B cell (primary cell): Measurements from ENCODE around the gene ZMAT5. TPM values are rescaled to one million over a fixed set of nuclear protein-coding genes. Genes with fewer than 3 reads are reported as not detected.

ENCODE experiments used
- ATAC-seq: fragments of 200-7000 bp; cut with Tn5 transposase; one replicate; pipeline ENCODE4 v1.10.0; 2021; ENCODE audit warnings: low read depth, mild to moderate bottlenecking, moderate number of reproducible peaks, moderate library complexity
- CTCF ChIA-PET: fragments of 350-600 bp; sonication (Branson Sonifier 250); formaldehyde crosslinking; loops from one replicate; lab custom pipeline; 2021; ENCODE audit warnings: antibody characterized with exemption, inconsistent platforms; lab: Charles Lee
- POLR2A ChIA-PET: fragments of 350-600 bp; sonication (Branson Sonifier 250); formaldehyde crosslinking; loops from one replicate; lab custom pipeline; 2021; ENCODE audit warnings: antibody characterized with exemption; lab: Charles Lee
- DNase-seq: peaks from one replicate; pipeline ENCODE4 v3.0.0; 2013
- H2AFZ ChIP-seq: 2 replicates; pipeline ENCODE4 v1.6.1; 2012; ENCODE audit warnings: mild to moderate bottlenecking, low read depth, low read length; ENCODE audit not compliant: insufficient read depth, poor library complexity, severe bottlenecking
- H3K27ac ChIP-seq, 2 donors: 1 replicate in 1 of 2; 2 replicates in 1 of 2; pipeline ENCODE4 v1.5.1; 2012 to 2013; ENCODE audit warnings: low read length in 2 of 2, mild to moderate bottlenecking in 2 of 2, moderate library complexity in 1 of 2
- H3K27me3 ChIP-seq, 4 experiments: fragments of 200-600 bp in 1 of 4; sonication (generic) in 1 of 4; replicated peaks in 1 of 4; 1 replicate in 2 of 4; 2 replicates in 2 of 4; pipeline versions ENCODE4 v1.6.1 to v1.7.0; 2013 to 2016; ENCODE audit warnings: low read length in 3 of 4, mild to moderate bottlenecking in 2 of 4, mixed read lengths in 1 of 4, moderate library complexity in 1 of 4; ENCODE audit not compliant: insufficient read depth in 4 of 4, control insufficient read depth in 3 of 4; ENCODE audit errors: control extremely low read depth in 1 of 4
- H3K36me3 ChIP-seq, 2 experiments: replicated peaks in 1 of 2; 1 replicate in 1 of 2; 2 replicates in 1 of 2; pipeline versions ENCODE4 v1.6.1 to v1.7.1; 2013; ENCODE audit warnings: low read length in 1 of 2; ENCODE audit not compliant: insufficient read depth in 2 of 2, control insufficient read depth in 1 of 2; ENCODE audit errors: control extremely low read depth in 1 of 2, extremely low read depth in 1 of 2
- H3K4me1 ChIP-seq, 2 donors: fragments of 200-600 bp in 1 of 2; sonication (generic) in 1 of 2; 1 replicate in 1 of 2; 2 replicates in 1 of 2; pipeline versions ENCODE4 v1.5.1 to v1.6.1; 2013 to 2017; ENCODE audit warnings: low read length in 2 of 2; ENCODE audit not compliant: control insufficient read depth in 2 of 2, insufficient read depth in 2 of 2
- H3K4me2 ChIP-seq: replicated peaks from 2 replicates; pipeline ENCODE3; 2012; ENCODE audit warnings: mild to moderate bottlenecking, low read depth, low read length; ENCODE audit not compliant: poor library complexity, severe bottlenecking
- H3K4me3 ChIP-seq, 5 experiments: fragments of 200-600 bp in 1 of 5; sonication (generic) in 1 of 5; 1 replicate in 3 of 5; 2 replicates in 2 of 5; pipeline versions ENCODE4 v1.5.1 to v1.7.0; 2011 to 2016; ENCODE audit warnings: low read length in 4 of 5, mild to moderate bottlenecking in 4 of 5, low read depth in 2 of 5, control low read depth in 1 of 5, moderate library complexity in 1 of 5; ENCODE audit not compliant: insufficient read depth in 1 of 5; ENCODE audit errors: control extremely low read depth in 1 of 5, extremely low read depth in 1 of 5
- H3K79me2 ChIP-seq: fragments of 200-600 bp; sonication (generic); one replicate; pipeline ENCODE4 v1.6.0; 2016; ENCODE audit warnings: low read length; ENCODE audit not compliant: control insufficient read depth, insufficient read depth
- H3K9ac ChIP-seq: fragments of 200-600 bp; sonication (generic); 2 replicates; pipeline ENCODE4 v1.6.1; 2017; ENCODE audit warnings: mild to moderate bottlenecking, low read length, moderate library complexity
- H3K9me3 ChIP-seq, 3 donors: one replicate each; pipeline versions ENCODE4 v1.6.1 to v1.7.1; 2013; ENCODE audit warnings: low read length in 2 of 3; ENCODE audit not compliant: control insufficient read depth in 2 of 3, insufficient read depth in 1 of 3; ENCODE audit errors: control extremely low read depth in 1 of 3
- H4K20me1 ChIP-seq: 2 replicates; pipeline ENCODE4 v1.6.0; 2012; ENCODE audit warnings: mild to moderate bottlenecking, low read length; ENCODE audit not compliant: insufficient read depth, control insufficient read depth, poor library complexity, severe bottlenecking
- H3K27ac Mint-ChIP-seq: one replicate; pipeline ENCODE4 v1.8.0; 2021; ENCODE audit warnings: mixed read lengths
- H3K27me3 Mint-ChIP-seq: one replicate; pipeline ENCODE4 v1.8.0; 2021; ENCODE audit warnings: mixed read lengths
- H3K4me1 Mint-ChIP-seq: one replicate; pipeline ENCODE4 v1.8.0; 2021; ENCODE audit warnings: mixed read lengths
- H3K4me3 Mint-ChIP-seq: one replicate; pipeline ENCODE4 v1.8.0; 2021; ENCODE audit warnings: mixed read lengths
- H3K9me3 Mint-ChIP-seq: one replicate; pipeline ENCODE4 v1.8.0; 2022; ENCODE audit warnings: mixed read lengths; ENCODE audit not compliant: insufficient read depth
- EZH2 ChIP-seq: IDR thresholded peaks from 2 replicates; pipeline ENCODE4 v1.6.1; 2012; ENCODE audit warnings: borderline replicate concordance, low read depth, mild to moderate bottlenecking, moderate library complexity, low read length; ENCODE audit not compliant: insufficient read depth, poor library complexity, severe bottlenecking
- WGBS: methylation state at CpG from one replicate; pipeline ENCODE4 v1.1.5; 2013; ENCODE audit warnings: missing lambda C conversion rate; ENCODE audit not compliant: insufficient coverage; 5-methylcytosine and 5-hydroxymethylcytosine counted together
- intact Hi-C: fragments of 100-400 bp; cut with micrococcal nuclease; formaldehyde crosslinking; loops from one replicate; pipeline ENCODE4 v1.10.0; 2022
- polyA plus RNA-seq: library from polyadenylated mRNA; depleted of rRNA; stranded (reverse); fragments of >200 nt; gene quantifications from 2 replicates; pipeline ENCODE4 v1.2.3, GENCODE V29; 2012
- total RNA-seq, 2 donors: library from RNA; stranded (reverse); fragments of 120-200 nt in 1 of 2; gene quantifications; 1 replicate in 1 of 2; 2 replicates in 1 of 2; pipeline versions ENCODE4 v1.2.3 to v1.2.4, GENCODE V29; 2013 to 2022
- TF ChIP-seq, protein P1 (sequence below): fragments of 200-600 bp; IDR thresholded peaks from one replicate; pipeline ENCODE4 v1.8.0; 2022; ENCODE audit warnings: antibody characterized with exemption, mild to moderate bottlenecking

The ZMAT5 gene
- total and polyA plus RNA-seq, 2 donors (not counting 1 experiment from before 2014, with no cell fraction given) = 17.8 to 26.3 TPM

DNA sequence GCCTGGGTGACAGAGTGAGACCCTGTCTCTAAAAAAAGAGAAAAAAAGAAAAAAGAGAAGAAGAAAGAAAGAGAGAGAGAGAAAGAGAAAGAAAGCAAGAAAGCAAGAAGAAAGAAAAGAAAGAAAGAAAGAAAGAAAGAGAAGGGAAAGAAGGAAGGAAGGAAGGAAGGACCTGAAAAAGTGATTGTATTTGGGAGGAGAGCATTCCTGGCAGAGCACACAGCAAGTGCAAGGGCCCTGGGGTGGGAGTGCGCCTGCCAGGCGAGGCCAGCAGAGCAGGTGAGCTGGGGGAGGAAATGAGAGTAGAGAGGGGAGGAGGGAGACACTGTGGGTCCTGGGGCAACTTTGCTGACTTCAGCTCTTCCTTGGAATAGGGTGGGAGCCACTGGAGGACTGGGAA, 54.7 kb downstream of the ZMAT5 start:
- ChIA-PET CTCF (no interaction called here), POLR2A (no interaction called here)
- TF ChIP-seq, protein P1, sequence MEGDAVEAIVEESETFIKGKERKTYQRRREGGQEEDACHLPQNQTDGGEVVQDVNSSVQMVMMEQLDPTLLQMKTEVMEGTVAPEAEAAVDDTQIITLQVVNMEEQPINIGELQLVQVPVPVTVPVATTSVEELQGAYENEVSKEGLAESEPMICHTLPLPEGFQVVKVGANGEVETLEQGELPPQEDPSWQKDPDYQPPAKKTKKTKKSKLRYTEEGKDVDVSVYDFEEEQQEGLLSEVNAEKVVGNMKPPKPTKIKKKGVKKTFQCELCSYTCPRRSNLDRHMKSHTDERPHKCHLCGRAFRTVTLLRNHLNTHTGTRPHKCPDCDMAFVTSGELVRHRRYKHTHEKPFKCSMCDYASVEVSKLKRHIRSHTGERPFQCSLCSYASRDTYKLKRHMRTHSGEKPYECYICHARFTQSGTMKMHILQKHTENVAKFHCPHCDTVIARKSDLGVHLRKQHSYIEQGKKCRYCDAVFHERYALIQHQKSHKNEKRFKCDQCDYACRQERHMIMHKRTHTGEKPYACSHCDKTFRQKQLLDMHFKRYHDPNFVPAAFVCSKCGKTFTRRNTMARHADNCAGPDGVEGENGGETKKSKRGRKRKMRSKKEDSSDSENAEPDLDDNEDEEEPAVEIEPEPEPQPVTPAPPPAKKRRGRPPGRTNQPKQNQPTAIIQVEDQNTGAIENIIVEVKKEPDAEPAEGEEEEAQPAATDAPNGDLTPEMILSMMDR = no peak
- TF ChIP-seq EZH2 = no peak
- no peaks in the 10 kb centered on the region for H3K9me3 Mint-ChIP-seq
- H2AFZ ChIP-seq = no peak overlapping the region
- ATAC-seq (no peak), DNase-seq (no peak)
- no peak overlapping the region for H3K27ac Mint-ChIP-seq
- H3K4me2 ChIP-seq = no peak overlapping the region
- peaks cover 24% of the 10 kb centered on the region for H3K27me3 Mint-ChIP-seq
- no peaks in the 10 kb centered on the region for H3K4me1 Mint-ChIP-seq
- intact Hi-C loops = no loop called here
- peaks cover 0 to 21% (median 0%) of the 10 kb centered on the region in 4 experiments for H3K27me3 ChIP-seq
- 86% methylated on average over 2 of the region's 2 CpGs for WGBS
- H3K4me3 Mint-ChIP-seq = no peak overlapping the region
- no peaks in the 10 kb centered on the region for H3K9me3 ChIP-seq
- no peak overlapping the region for H3K4me3 ChIP-seq
- no peak overlapping the region for H3K9ac ChIP-seq
- H3K27ac ChIP-seq = no peak overlapping the region
- no peaks in the 10 kb centered on the region for H3K4me1 ChIP-seq
- no peaks in the 10 kb centered on the region for H4K20me1 ChIP-seq
- H3K36me3 ChIP-seq = no peaks in the 10 kb centered on the region
- no peaks in the 10 kb centered on the region for H3K79me2 ChIP-seq

DNA sequence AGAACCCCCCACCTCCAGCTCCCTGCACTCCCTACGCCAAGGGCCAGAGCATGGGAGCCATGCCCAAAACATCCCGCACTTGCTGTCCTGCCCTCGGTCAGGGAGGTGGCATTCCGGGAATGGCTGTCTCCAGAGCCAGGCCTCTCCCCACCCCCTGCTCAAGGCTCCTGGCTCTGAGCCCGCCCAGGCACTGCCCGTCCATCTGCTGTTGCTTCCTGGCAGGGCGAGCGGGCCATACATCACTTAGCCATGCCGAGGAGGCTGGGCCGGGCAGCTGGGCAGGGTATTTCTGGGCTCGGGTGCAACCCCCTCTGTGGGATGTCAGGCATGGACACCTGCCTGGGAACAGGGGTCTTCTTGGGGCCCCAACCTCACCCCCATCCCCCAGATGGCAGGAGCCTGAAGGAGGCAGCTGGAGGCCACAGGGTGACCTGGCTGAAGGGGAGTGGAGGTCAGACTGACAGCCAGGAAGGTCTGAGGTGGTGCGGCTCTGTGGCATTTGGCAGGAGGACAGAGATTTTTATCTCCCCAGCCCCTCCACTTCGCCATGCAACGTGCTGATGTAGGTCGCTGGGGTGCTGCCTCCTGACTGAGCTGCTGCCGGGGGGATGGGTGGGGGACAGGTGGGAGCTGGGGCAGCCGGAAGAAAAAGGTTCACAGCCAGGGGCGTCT, 55.7 kb downstream of the ZMAT5 start:
- Histone ChIP-seq H3K27ac (no peak overlapping the region), H4K20me1 (no peaks in the 10 kb centered on the region), H3K79me2 (no peaks in the 10 kb centered on the region), H3K9ac (no peak overlapping the region), H3K36me3 (no peaks in the 10 kb centered on the region), H3K9me3 (no peaks in the 10 kb centered on the region), H2AFZ (no peak overlapping the region), H3K4me2 (no peak overlapping the region), H3K4me1 (no peaks in the 10 kb centered on the region), H3K27me3 (peaks cover 0 to 11% (median 0%) of the 10 kb centered on the region in 4 experiments), H3K4me3 (no peak overlapping the region)
- POLR2A ChIA-PET = no interaction called here
- H3K9me3 Mint-ChIP-seq = no peaks in the 10 kb centered on the region
- ATAC-seq = no peak
- peaks cover 16% of the 10 kb centered on the region for H3K27me3 Mint-ChIP-seq
- 73% methylated on average over 13 of the region's 18 CpGs for WGBS
- no peak overlapping the region for H3K4me3 Mint-ChIP-seq
- CTCF ChIA-PET = no interaction called here
- TF ChIP-seq EZH2 = no peak
- TF ChIP-seq, protein P1 = no peak
- no peak for DNase-seq
- H3K27ac Mint-ChIP-seq = no peak overlapping the region
- no peaks in the 10 kb centered on the region for H3K4me1 Mint-ChIP-seq
- intact Hi-C loops = no loop called here
